Measurements from ENCODE around the gene SERPINC1.
"Not testable (repeated sequence)": the region's sequence is repeated elsewhere in the genome, so short reads cannot be mapped to it uniquely, and the experiment has no call there.

SERPINC1 gene

DNA sequence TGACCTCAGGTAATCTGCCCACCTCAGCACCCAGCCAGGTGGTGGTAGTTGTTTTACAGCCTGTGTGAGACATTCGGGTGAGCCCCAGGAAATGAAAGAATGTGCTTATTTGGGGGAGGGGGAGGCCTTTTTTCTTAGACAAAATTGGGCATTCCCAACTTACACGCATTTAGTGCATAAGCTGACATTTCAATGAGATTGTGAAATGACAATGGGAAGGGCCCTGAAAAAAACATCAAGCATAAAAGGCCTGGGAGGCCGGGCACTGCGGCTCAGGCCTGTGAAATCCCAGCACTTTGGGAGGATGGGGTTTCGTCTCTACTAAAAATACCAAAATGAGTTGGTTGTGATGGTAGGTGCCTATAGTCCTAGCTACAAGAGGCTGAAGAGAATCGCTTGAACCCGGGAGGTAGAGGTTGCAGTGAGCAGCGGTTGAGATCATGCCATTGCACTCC is 54.3 kb downstream of the SERPINC1 start:
- DNase-seq = no peak

DNA sequence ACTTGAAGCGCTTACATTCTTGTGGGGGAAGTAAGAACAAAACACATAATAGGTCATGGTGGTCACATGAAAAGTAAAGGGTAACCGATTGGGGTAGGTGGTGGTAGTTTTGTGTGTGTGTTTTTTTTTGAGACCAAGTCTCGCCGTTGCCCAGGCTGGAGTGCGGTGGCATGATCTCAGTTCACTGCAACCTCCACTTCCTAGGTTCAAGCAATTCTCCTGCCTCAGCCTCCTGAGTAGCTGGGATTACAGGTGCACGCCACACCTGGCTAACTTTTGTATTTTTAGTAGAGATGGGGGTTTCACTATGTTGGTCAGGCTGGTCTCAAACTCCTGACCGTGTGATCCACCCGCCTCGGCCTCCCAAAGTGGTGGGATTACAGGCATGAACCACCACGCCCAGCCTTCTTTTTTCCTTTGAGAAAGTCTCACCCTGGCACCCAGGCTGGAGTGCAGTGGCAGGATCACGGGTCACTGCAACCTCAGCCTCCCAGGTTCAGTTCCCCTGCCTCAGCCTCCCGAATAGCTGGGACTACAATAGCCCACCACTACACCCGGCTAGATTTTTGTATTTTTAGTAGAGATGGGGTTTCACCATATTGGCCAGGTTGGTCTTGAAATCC is 54.9 kb downstream of the SERPINC1 start:
- not testable (repeated sequence) for DNase-seq

DNA sequence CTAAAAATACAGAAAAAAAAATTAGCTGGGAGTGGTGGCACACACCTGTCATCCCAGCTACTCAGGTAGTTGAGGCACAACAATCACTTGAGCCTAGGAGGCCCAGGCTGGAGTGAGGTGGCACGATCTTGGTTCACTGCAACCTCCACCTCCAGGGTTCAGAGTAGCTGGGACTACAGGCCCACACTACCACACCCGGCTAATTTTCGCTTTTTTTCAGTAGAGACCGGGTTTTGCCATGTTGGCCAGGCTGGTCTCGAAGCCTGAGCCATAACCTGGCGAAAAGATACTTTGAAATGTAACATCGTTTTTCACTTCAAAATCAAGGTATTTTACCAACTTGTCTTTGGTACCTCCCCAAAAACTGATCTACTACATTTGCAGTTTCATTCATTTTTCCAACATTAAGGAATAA is 55.4 kb downstream of the SERPINC1 start:
- no peak for DNase-seq

DNA sequence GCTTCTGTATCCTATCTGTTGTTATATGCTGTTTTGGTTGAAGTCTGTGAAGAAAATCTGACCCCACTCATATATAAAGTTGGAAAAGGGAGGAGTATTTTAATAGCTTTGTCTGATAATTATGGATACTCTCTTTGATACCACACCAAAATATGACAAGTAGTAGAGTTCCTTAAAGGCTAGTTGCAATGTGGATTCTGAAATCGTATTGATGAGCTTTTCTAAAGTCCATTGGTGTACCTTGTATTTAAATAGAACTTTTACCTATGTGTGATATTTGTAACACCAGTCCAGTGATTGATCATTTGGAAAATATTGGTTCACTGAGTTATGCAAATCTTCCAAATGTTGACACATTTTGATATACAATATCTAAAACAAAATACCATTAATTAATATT is 57.1 kb downstream of the SERPINC1 start:
- DNase-seq = no peak

DNA sequence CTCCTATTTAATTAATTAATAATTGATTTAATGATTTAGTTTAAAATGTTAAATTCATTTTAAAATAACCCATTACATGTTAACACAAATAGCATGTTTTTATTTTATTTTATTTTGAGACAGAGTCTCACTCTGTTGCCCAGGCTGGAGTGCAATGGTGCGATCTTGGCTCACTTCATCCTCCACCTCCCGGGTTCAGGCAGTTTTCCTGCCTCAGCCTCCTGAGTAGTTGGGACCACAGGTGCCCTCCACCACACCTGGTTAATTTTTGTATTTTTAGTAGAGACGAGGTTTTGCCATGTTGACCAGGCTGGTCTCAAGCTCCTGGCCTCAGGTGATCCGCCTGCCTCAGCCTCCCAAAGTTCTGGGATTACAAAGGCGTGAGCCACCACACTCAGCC is 57.6 kb downstream of the SERPINC1 start:
- DNase-seq = not testable (repeated sequence)

DNA sequence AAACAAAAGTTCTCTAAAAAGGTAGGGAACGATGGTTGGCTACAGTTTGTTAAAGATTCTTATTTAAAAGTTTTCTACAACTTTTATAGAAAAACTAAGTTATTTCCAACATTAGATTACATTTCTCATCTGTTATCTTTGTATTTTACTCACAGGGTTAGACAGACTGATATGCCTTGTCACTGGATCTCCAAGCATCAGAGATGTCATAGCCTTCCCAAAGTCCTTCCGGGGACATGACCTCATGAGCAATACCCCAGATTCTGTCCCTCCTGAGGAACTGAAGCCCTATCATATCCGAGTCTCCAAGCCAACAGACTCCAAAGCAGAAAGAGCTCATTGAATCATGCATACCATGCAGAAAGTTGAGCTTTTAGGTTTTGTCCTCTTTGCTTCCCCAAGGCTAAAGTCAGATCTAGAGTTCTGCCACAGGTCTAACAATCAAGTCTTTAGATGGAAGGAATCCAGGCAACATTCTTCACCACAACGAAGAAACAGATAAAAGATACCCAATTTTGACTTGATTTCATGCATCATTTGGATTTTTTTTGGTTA is 59.7 kb downstream of the SERPINC1 start:
- no peak for DNase-seq

DNA sequence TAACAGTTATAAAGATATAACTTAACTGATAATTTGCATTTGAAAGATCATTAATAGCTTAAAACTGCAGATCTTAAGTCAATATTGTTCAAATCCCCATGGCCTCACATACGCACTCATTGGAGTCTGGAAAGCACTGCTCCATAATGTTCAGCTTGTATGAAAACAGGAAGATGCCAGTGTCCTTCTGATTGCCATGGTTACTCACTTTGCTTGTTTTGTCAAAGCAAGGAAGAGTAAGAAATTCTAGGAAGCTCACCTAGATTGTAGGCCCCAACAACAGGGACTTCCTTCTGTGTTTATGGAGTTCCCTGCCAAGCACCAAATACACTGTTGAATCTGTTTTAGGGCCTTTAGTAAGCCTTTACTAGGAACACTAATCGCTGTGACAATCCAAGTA is 60.2 kb downstream of the SERPINC1 start:
- no peak for DNase-seq

DNA sequence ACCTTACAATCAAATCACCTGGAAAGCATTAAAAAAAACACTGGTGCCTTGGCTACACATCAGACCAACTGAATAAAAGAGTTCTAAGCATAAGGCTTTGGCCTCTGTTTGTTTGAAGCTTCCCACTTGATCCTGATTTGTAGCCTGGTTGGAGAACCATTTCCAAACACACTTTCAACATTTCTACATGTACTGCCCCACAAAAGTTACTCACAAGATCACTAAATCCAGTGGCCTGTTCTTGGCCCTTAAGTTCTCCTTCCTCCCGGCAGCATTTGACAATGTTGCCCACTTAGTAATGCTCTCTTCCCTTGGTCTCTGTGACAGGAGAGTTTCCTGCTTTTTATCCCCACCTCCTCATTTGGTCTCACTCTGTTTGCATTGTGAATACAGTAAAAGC is 61.1 kb downstream of the SERPINC1 start:
- DNase-seq = no peak

Data from NCI-H510A treated with DMSO at 0.1 percent for 48 hours (cell line).